ENCODE measurements around the gene RFC2. TPM values are rescaled to one million over a fixed set of nuclear protein-coding genes. Genes with fewer than 3 reads are reported as not detected.

The RFC2 gene
- total RNA-seq, 1 experiment from 2014 or later: 73.6 TPM

GRCh38 chr7:74292757-74293576 is 38.8 kb upstream of the RFC2 start:
- Histone ChIP-seq H4K5ac (ENCODE audit: insufficient read length, low read depth, low read length) (no peak overlapping the region), H3K23ac (ENCODE audit: insufficient read length, low read depth, low read length) (no peak overlapping the region), H3K79me2 (ENCODE audit: insufficient read depth, low read length) (peaks cover 25% of the 10 kb centered on the region; the same call in 1 of the 2 replicates), H2BK12ac (ENCODE audit: insufficient read length, low read depth, low read length) (no peak overlapping the region), H3K4me1 (ENCODE audit: insufficient read depth, low read length) (peaks cover 7% of the 10 kb centered on the region; the same call in 1 of the 2 replicates), H3K27ac (ENCODE audit: insufficient read length, low read depth, low read length) (no peak overlapping the region), H3K14ac (ENCODE audit: insufficient read depth, low read length) (no peak overlapping the region), H3K9ac (ENCODE audit: extremely low read depth, insufficient read length, low read length) (no peak overlapping the region), H2BK120ac (ENCODE audit: low read depth, low read length, poor library complexity, severe bottlenecking) (no peak overlapping the region), H3K23me2 (ENCODE audit: insufficient read length, low read depth, low read length, poor library complexity, severe bottlenecking) (peaks cover 12% of the 10 kb centered on the region), H3K56ac (ENCODE audit: insufficient read length, low read depth, low read length) (no peak overlapping the region), H3K18ac (ENCODE audit: insufficient read length, low read depth, low read length) (no peak overlapping the region), H4K91ac (ENCODE audit: insufficient read length, low read depth, low read length) (no peak overlapping the region), H3K4me2 (ENCODE audit: insufficient read depth, insufficient read length, low read length) (no peak overlapping the region), H3K27me3 (ENCODE audit: insufficient read depth, low read length) (no peaks in the 10 kb centered on the region), H3K4ac (ENCODE audit: low read depth, low read length) (no peak overlapping the region), H3K9me3 (ENCODE audit: control insufficient read depth, low read depth, low read length) (no peaks in the 10 kb centered on the region), H3K79me1 (ENCODE audit: insufficient read depth, low read depth, low read length, poor library complexity, severe bottlenecking) (peaks cover 4% of the 10 kb centered on the region), H4K8ac (replicated peaks; ENCODE audit: insufficient read length, low read depth, low read length) (no peak overlapping the region), H2AK5ac (ENCODE audit: insufficient read length, low read length) (no peak overlapping the region), H2BK5ac (ENCODE audit: insufficient read length, low read length) (no peak overlapping the region), H2BK20ac (ENCODE audit: low read depth, low read length, poor library complexity, severe bottlenecking) (no peak overlapping the region), H2AFZ (ENCODE audit: low read length) (no peak overlapping the region), H3T11ph (ENCODE audit: low read length) (no peak overlapping the region), H2BK15ac (ENCODE audit: low read depth, low read length) (no peak overlapping the region), H4K20me1 (ENCODE audit: control insufficient read depth, insufficient read depth, insufficient read length) (no peaks in the 10 kb centered on the region)
- WGBS (ENCODE audit: extremely low coverage, insufficient read length, low lambda C conversion rate): no CpG with 5 or more reads among the region's 18 CpGs
- peaks cover 23% of the 10 kb centered on the region for H3K27me3 Mint-ChIP-seq (ENCODE audit: low read depth)
- H3K9me3 Mint-ChIP-seq: 0 out of 5 replicates have a peak, but pooled peaks cover 0 to 3% of the 10 kb centered on the region in 2 experiments
- DNase-seq: no peak
- peaks cover 8 to 14% (median 12%) of the 10 kb centered on the region in 3 experiments; a peak in 6 of 7 replicates for H3K36me3 Mint-ChIP-seq (ENCODE audit: insufficient read depth in 1 of 3, low read depth in 3 of 3)
- H3K4me1 Mint-ChIP-seq: peaks cover 42 to 48% of the 10 kb centered on the region in 2 experiments
- H3K4me3 Mint-ChIP-seq: peak overlapping the region in 1 of 2 experiments; percentile 43; a peak in 2 of 5 replicates
- no peak for TF ChIP-seq CTCF (conservative IDR thresholded peaks at IDR 0.05)
- H3K27ac Mint-ChIP-seq: peak overlapping the region in 2 of 3 experiments; percentile 9 to 75; a peak in 3 of 7 replicates

All from H9 (cell line).